ENCODE measurements around the gene TM4SF5. TPM values are rescaled to one million over a fixed set of nuclear protein-coding genes. Genes with fewer than 3 reads are reported as not detected.

TM4SF5 gene
- total RNA-seq, 1 experiment from 2014 or later, result not detected

- peak; percentile 61; the same call in 1 of the 2 replicates for TF ChIP-seq FOXP1 (CRISPR knock-in tag; IDR thresholded peaks at IDR 0.05; ENCODE audit: borderline replicate concordance)
- peak; percentile 100 for TF ChIP-seq HMGXB4 (CRISPR knock-in tag; IDR thresholded peaks at IDR 0.05)
- no peak for TF ChIP-seq ARID4B (CRISPR knock-in tag; IDR thresholded peaks at IDR 0.05; ENCODE audit: borderline replicate concordance)
- no peak for TF ChIP-seq NR2C2 (CRISPR knock-in tag; IDR thresholded peaks at IDR 0.05)
- no peak for TF ChIP-seq KAT7 (CRISPR knock-in tag; IDR thresholded peaks at IDR 0.05; ENCODE audit: borderline replicate concordance)
- peak; percentile 86; the same call in 1 of the 2 replicates for TF ChIP-seq ELF4 (CRISPR knock-in tag; IDR thresholded peaks at IDR 0.05; ENCODE audit: low read depth)
- TF ChIP-seq USF1 (CRISPR knock-in tag; IDR thresholded peaks at IDR 0.05), result no peak
- TF ChIP-seq ZSCAN18 (CRISPR knock-in tag; IDR thresholded peaks at IDR 0.05), result no peak
- 0 out of 2 replicates have a peak, but pooled peaks have one; percentile 20 for TF ChIP-seq NFE2L1 (CRISPR knock-in tag; IDR thresholded peaks at IDR 0.05)
- TF ChIP-seq MYBL2 (CRISPR knock-in tag; IDR thresholded peaks at IDR 0.05), result peak; percentile 58; the same call in 1 of the 2 replicates
- TF ChIP-seq ETV6 (CRISPR knock-in tag; IDR thresholded peaks at IDR 0.05), result peak; percentile 84; the same call in 1 of the 2 replicates
- TF ChIP-seq IRF2 (CRISPR knock-in tag; IDR thresholded peaks at IDR 0.05; ENCODE audit: borderline replicate concordance, low read depth), result no peak
- no peak for TF ChIP-seq ERG (CRISPR knock-in tag; IDR thresholded peaks at IDR 0.05)
- TF ChIP-seq ZBTB43 (CRISPR knock-in tag; IDR thresholded peaks at IDR 0.05), result peak; percentile 59; the same call in 1 of the 2 replicates
- TF ChIP-seq EMX1 (CRISPR knock-in tag; IDR thresholded peaks at IDR 0.05), result no peak
- TF ChIP-seq OVOL2 (CRISPR knock-in tag; IDR thresholded peaks at IDR 0.05; ENCODE audit: borderline replicate concordance), result no peak
Observed at GRCh38 chr17:4789951-4790704, 18.4 kb downstream of the TM4SF5 start (continued).

Data from WTC11 (cell line).